Endothelial cell of umbilical vein (primary cell): ENCODE results near the gene PRKAG1. TPM values are rescaled to one million over a fixed set of nuclear protein-coding genes. Genes with fewer than 3 reads are reported as not detected.

Source experiments
- BruUV-seq: library from RNA; stranded (reverse); fragments of 400-500 nt; replicated peaks from 2 replicates; lab custom pipeline; 2021; lab: Mats Ljungman, UMichigan
- CTCF ChIA-PET: fragments of 300-600, 350-600 bp; sonication (Branson Sonifier 250); formaldehyde crosslinking; loops from one replicate; lab custom pipeline; 2021; ENCODE audit warnings: antibody characterized with exemption, inconsistent platforms; lab: Charles Lee
- POLR2A ChIA-PET: fragments of 300-600, 350-600 bp; sonication (Branson Sonifier 250); formaldehyde crosslinking; loops from one replicate; lab custom pipeline; 2021; ENCODE audit warnings: antibody characterized with exemption, inconsistent platforms; lab: Charles Lee
- DNase-seq: peaks from one replicate; pipeline ENCODE4 v3.0.0-alpha.2; 2011; ENCODE audit warnings: low read depth, low spot score
- FAIRE-seq: peaks from 2 replicates; lab custom pipeline; 2011; peaks lifted over from hg19 to GRCh38; lab: Jason Lieb, UNC
- H2AFZ ChIP-seq: 2 replicates; pipeline ENCODE4 v1.6.0; 2012; ENCODE audit warnings: low read depth, low read length, control low read depth, inconsistent platforms
- H3K27ac ChIP-seq: 2 replicates; pipeline ENCODE4 v1.5.1; 2011; ENCODE audit warnings: low read depth, mild to moderate bottlenecking, control low read depth, low read length, moderate library complexity; ENCODE audit not compliant: insufficient read depth
- H3K27me3 ChIP-seq, 2 experiments: 2 replicates each; pipeline versions ENCODE4 v1.6.0 to v1.6.1; 2011; ENCODE audit warnings: low read length in 2 of 2, mixed read lengths in 1 of 2; ENCODE audit not compliant: control insufficient read depth in 2 of 2, insufficient read depth in 2 of 2
- H3K36me3 ChIP-seq, 2 experiments: 2 replicates in 1 of 2; 3 replicates in 1 of 2; pipeline ENCODE4 v1.5.1; 2011; ENCODE audit warnings: low read length in 2 of 2, mild to moderate bottlenecking in 1 of 2, moderate library complexity in 1 of 2; ENCODE audit not compliant: control insufficient read depth in 2 of 2, insufficient read depth in 2 of 2; ENCODE audit errors: extremely low read depth in 1 of 2
- H3K4me1 ChIP-seq: 3 replicates; pipeline ENCODE4 v1.5.1; 2011; ENCODE audit warnings: mild to moderate bottlenecking, low read length; ENCODE audit not compliant: control insufficient read depth, insufficient read depth; ENCODE audit errors: extremely low read depth
- H3K4me2 ChIP-seq: 2 replicates; pipeline ENCODE4 v1.6.1; 2011; ENCODE audit warnings: low read length, control low read depth, mixed read lengths; ENCODE audit not compliant: insufficient read depth
- H3K4me3 ChIP-seq, 3 experiments: fragments of 200-600 bp in 1 of 3; sonication (generic), shearing (Covaris generic) in 1 of 3; replicated peaks in 1 of 3; 2 replicates each; pipeline ENCODE4 v1.5.1; 2011 to 2016; ENCODE audit warnings: control low read depth in 3 of 3, low read length in 3 of 3, mild to moderate bottlenecking in 2 of 3, inconsistent platforms in 1 of 3, low read depth in 1 of 3, moderate library complexity in 1 of 3; ENCODE audit not compliant: insufficient read depth in 1 of 3
- H3K79me2 ChIP-seq: 2 replicates; pipeline ENCODE4 v1.6.0; 2012; ENCODE audit warnings: low read length, inconsistent platforms; ENCODE audit not compliant: control insufficient read depth, insufficient read depth
- H3K9ac ChIP-seq: replicated peaks from 2 replicates; pipeline ENCODE3; 2011; ENCODE audit warnings: low read length, control low read depth; ENCODE audit not compliant: insufficient read depth; ENCODE audit errors: extremely low read depth
- H3K9me1 ChIP-seq: replicated peaks from 3 replicates; pipeline ENCODE4 v1.6.0; 2011; ENCODE audit warnings: mild to moderate bottlenecking, low read length; ENCODE audit not compliant: control insufficient read depth, insufficient read depth; ENCODE audit errors: extremely low read depth
- H3K9me3 ChIP-seq: replicated peaks from 2 replicates; pipeline ENCODE4 v1.5.1; 2012; ENCODE audit warnings: low read length, inconsistent platforms; ENCODE audit not compliant: control insufficient read depth, insufficient read depth
- H4K20me1 ChIP-seq: replicated peaks from 2 replicates; pipeline ENCODE3; 2011; ENCODE audit warnings: mild to moderate bottlenecking, low read length; ENCODE audit not compliant: control insufficient read depth, insufficient read depth; ENCODE audit errors: extremely low read depth
- CTCF ChIP-seq, 2 donors: IDR thresholded peaks; 1 replicate in 1 of 2; 2 replicates in 1 of 2; pipeline ENCODE4 v1.5.1; 2011; ENCODE audit warnings: low read length in 2 of 2, mild to moderate bottlenecking in 2 of 2, moderate library complexity in 2 of 2, control low read depth in 1 of 2, inconsistent platforms in 1 of 2, low read depth in 1 of 2; ENCODE audit not compliant: insufficient read depth in 1 of 2; ENCODE audit errors: extremely low read depth in 1 of 2
- EZH2 ChIP-seq: IDR thresholded peaks from 2 replicates; pipeline ENCODE4 v1.6.1; 2012; ENCODE audit warnings: borderline replicate concordance, low read depth, mild to moderate bottlenecking, moderate library complexity, low read length, inconsistent platforms; ENCODE audit not compliant: severe bottlenecking
- FOS ChIP-seq: IDR thresholded peaks from 2 replicates; pipeline ENCODE4 v1.6.1; 2011; ENCODE audit warnings: mild to moderate bottlenecking, low read length, moderate library complexity, borderline replicate concordance; ENCODE audit not compliant: insufficient read depth
- GATA2 ChIP-seq: IDR thresholded peaks from 2 replicates; pipeline ENCODE4 v1.7.0; 2011; ENCODE audit warnings: low read depth, mild to moderate bottlenecking, moderate library complexity, mixed read lengths, low read length; ENCODE audit not compliant: insufficient read length, insufficient read depth
- JUN ChIP-seq: IDR thresholded peaks from 2 replicates; pipeline ENCODE4 v1.6.1; 2011; ENCODE audit warnings: borderline replicate concordance, low read depth; ENCODE audit not compliant: insufficient read length, insufficient read depth
- MAX ChIP-seq: IDR thresholded peaks from 2 replicates; pipeline ENCODE4 v1.6.1; 2011; ENCODE audit not compliant: insufficient read depth, insufficient read length
- MYC ChIP-seq: IDR thresholded peaks from one replicate; pipeline ENCODE4 v1.6.1; 2011; ENCODE audit warnings: mild to moderate bottlenecking, low read depth, low read length
- POLR2A ChIP-seq: IDR thresholded peaks from 2 replicates; pipeline ENCODE4 v1.6.1; 2012; ENCODE audit warnings: low read depth, mild to moderate bottlenecking, control low read depth, low read length
- POLR2AphosphoS5 ChIP-seq: IDR thresholded peaks from 2 replicates; pipeline ENCODE4 v1.6.1; 2012; ENCODE audit warnings: low read depth, mild to moderate bottlenecking, control low read depth, low read length, moderate library complexity; ENCODE audit not compliant: insufficient read depth
- dilution Hi-C: fragments of 300-500 bp; cut with MboI; formaldehyde crosslinking; loops from one replicate; pipeline ENCODE4 v1.15.0; 2019; ENCODE audit warnings: low sequenced_read_pairs; ENCODE audit not compliant: extremely low pct_ligation_motif_present
- intact Hi-C: fragments of 100-400 bp; cut with micrococcal nuclease; formaldehyde crosslinking; loops from one replicate; pipeline ENCODE4 v1.10.0; 2022
- polyA plus RNA-seq, 4 experiments: library from polyadenylated mRNA; depleted of rRNA in 3 of 4; stranded (reverse) in 3 of 4; unstranded in 1 of 4; fragments of >200 nt; gene quantifications; 2 replicates each; pipeline versions ENCODE4 v1.2.1 to v1.2.3, GENCODE V29; 2011 to 2012; ENCODE audit warnings: missing spikeins in 1 of 4
- total RNA-seq: library from RNA; stranded (reverse); gene quantifications from 2 replicates; pipeline ENCODE4 v1.2.3, GENCODE V29; 2021

PRKAG1 gene
- total and polyA plus RNA-seq, 2 donors (not counting 3 experiments of a cell fraction or from before 2014, with no cell fraction given): 52.1 to 54.9 TPM

DNA sequence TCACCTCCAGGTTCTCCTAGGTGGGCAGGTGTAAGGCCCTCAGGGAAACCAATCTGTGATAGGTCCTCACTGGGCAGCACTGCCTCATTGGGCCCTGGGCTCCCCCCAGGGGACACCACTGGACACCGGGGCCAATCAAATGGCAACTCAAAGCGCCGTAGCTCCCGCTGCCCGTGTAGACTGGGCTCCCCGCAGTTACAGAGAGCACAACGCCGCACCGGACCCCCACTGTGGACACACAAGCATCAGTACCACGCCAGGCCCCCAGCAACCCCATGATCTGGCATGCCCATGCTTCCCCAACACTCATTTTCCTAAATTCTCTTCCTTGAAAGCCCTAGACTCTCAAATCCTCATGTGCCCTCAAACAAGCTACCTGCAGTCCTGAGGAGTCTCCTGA is 35.9 kb upstream of the PRKAG1 start:
- POLR2A ChIA-PET: no interaction called here
- FAIRE-seq (no peak), DNase-seq (no peak)
- H3K9me1 ChIP-seq: no peaks in the 10 kb centered on the region
- CTCF ChIA-PET: interaction anchor here (1.4 kb wide), 1 partner anchor 10 kb away, joined by 9 read pairs; no protein-coding TSS in a partner anchor
- BruUV-seq: no TSS peak
- H3K9me3 ChIP-seq: no peaks in the 10 kb centered on the region
- no peak overlapping the region for H3K4me2 ChIP-seq
- no peaks in the 10 kb centered on the region for H3K27me3 ChIP-seq
- intact Hi-C loops (no loop called here), dilution Hi-C loops (no loop called here)
- H4K20me1 ChIP-seq: peaks cover 7% of the 10 kb centered on the region
- H3K4me3 ChIP-seq: no peak overlapping the region
- peaks cover 40% of the 10 kb centered on the region for H3K4me1 ChIP-seq
- peaks cover 23 to 55% of the 10 kb centered on the region in 2 experiments for H3K36me3 ChIP-seq
- H3K79me2 ChIP-seq: peaks cover 82% of the 10 kb centered on the region
- TF ChIP-seq POLR2AphosphoS5 (no peak), GATA2 (no peak), POLR2A (no peak), FOS (no peak), JUN (no peak), CTCF (IDR thresholded peaks at IDR 0.05; ENCODE audit: extremely low read depth in 1 of 2, insufficient read depth in 1 of 2, low read depth in 1 of 2, low read length in 2 of 2) (no peak), MYC (no peak), MAX (no peak), EZH2 (no peak)
- H3K27ac ChIP-seq: no peak overlapping the region
- H2AFZ ChIP-seq: no peak overlapping the region
- no peak overlapping the region for H3K9ac ChIP-seq
